COLO668 (cell line): ENCODE data around the gene PDIA2.
A peak's percentile ranks its signal among the peaks of the same experiment; 100 is the strongest.
"Not testable (repeated sequence)": the region's sequence is repeated elsewhere in the genome, so short reads cannot be mapped to it uniquely, and the experiment has no call there.

Experiments used
- DNase-seq: peaks from one replicate; lab custom pipeline; 2025; ENCODE audit not compliant: unreplicated experiment; lab: John Stamatoyannopoulos, UW

Gene PDIA2

DNA sequence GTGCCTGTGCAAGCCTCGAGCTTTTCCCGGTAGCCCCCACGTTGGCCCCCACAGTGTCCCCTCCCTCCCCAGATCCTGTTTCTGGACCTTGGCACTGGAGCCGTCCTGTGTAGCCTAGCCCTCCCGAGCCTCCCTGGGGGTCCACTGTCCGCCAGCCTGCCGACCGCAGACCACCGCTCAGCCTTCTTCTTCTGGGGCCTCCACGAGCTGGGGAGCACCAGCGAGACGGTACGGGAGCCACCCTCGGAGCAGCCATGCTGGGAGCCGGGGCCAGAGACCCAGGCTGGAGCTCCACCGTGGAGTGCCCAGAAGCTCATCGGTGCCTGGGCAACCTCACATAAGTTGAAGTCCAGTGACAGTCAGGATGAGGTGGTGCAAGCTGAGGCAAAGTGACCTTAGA, 19.0 kb upstream of the PDIA2 start:
- DNase-seq: no peak

DNA sequence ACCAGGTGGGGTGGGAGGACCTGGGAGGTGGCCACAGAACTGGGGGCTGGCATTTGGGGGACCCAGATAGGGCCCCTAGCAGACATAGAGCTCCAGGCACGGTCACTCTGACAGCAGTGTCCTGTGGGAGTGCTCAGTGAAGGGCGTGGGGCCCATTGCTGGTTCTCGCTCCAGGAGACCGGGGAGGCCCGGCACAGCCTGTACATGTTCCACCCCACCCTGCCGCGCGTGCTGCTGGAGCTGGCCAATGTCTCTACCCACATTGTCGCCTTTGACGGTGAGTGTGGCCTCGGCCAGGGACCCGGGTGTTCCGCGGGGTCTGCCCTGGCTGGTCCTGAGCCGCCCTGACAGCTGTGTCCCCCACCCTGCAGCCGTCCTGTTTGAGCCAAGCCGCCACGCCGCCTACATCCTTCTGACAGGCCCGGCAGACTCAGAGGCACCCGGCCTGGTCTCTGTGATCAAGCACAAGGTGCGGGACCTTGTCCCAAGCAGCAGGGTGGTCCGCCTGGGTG, 18.5 kb upstream of the PDIA2 start:
- DNase-seq: no peak

DNA sequence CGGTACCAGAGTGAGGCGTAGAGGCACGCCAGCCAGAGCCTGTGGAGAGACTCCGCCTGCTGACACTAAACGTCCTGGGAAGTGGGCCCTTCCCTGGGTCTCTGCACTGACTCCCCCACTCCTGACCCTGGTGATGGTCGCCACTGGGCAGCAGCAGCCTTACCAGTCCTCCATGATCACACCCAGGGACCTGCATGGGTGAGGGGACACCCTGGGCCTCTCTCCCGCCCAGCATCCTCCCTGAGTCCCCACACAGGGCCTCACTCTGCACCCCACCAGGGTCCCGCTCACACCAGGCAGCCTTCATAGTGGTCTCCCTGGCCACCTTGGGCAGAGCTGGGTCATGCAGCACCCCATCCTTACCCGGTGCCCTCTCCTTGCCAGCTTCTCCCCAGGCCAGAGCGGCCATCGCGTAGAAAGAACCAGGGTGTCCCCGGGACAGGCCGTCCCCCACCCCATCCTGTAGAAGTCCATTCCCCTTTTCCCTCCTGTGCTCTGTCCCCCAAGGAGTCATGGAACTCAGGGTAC, 17.9 kb upstream of the PDIA2 start:
- no peak for DNase-seq

DNA sequence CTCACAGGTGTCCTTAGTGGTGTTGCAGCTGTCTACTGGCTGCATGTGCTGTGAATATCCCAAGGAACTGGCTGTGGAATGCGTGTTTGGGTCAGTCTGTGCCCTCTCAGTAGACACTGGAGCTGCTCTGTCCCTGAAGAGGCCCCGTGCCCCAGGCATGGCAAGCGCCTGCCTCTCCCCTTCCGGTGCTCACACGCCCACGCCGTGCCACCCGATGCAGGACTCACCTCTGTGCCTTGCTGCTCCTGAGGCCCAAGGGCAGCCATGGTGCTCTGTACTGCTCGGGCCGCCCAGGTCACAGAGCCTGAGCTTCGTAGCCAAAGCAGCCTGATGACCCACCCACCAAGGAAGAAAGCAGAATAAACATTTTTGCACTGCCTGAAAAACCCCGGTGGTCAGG, 17.3 kb upstream of the PDIA2 start:
- no peak for DNase-seq

DNA sequence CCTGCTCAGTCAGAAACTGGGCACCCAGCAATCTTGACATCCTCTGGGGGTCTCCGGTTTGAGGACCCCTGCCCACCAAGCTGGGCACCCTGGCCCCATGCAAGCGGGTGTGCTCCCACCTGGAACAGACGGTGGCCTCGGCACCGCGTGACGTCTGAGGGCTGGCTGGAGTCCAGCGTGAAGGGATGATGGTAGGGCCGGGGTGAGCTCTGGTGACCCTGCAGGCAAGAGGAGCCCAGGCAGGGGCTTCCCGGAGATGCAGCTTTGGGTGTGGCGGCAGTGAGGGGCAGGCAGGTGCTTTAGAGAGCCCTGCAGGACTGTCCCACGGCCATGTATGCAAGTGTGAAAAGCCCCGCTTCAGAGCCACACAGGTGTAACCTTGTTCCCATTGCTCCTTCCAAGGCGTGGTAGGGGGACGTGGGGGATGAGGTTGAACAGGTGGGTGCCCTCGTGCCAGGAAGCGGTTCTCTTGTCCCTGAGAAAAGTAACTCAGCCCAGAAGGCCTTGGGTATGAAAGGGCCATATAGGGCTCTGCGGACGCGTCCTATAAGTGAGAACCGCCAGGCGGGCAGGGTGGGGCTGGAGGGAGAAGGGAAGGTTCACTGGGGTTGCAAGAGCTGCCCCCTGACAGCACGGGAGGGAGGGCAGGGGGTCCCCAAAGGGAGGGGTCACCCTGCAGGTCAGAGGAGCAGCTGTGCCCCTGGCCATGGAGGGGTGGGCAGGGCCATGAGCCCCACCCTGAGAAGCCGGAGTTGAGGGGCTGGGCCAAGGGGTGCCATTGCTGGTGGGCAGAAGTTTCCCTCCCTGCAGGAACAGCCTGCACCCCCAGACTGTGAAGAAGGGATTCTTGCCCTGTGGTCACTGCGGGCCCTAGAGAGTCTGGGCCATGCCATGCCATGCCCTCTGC, 16.5 kb upstream of the PDIA2 start:
- no peak for DNase-seq

DNA sequence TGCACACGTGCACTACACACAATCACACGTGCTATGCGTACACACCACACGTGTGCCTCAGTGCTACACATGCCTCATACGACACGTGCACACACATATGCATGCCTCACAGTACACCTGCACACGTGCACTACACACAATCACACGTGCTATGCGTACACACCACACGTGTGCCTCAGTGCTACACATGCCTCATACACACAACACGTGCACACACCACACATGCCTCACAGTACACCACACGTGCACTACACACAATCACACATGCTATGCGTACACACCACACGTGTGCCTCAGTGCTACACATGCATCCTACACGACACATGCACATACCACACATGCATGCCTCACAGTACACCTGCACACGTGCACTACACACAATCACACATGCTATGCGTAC, 15.4 kb upstream of the PDIA2 start:
- not testable (repeated sequence) for DNase-seq

DNA sequence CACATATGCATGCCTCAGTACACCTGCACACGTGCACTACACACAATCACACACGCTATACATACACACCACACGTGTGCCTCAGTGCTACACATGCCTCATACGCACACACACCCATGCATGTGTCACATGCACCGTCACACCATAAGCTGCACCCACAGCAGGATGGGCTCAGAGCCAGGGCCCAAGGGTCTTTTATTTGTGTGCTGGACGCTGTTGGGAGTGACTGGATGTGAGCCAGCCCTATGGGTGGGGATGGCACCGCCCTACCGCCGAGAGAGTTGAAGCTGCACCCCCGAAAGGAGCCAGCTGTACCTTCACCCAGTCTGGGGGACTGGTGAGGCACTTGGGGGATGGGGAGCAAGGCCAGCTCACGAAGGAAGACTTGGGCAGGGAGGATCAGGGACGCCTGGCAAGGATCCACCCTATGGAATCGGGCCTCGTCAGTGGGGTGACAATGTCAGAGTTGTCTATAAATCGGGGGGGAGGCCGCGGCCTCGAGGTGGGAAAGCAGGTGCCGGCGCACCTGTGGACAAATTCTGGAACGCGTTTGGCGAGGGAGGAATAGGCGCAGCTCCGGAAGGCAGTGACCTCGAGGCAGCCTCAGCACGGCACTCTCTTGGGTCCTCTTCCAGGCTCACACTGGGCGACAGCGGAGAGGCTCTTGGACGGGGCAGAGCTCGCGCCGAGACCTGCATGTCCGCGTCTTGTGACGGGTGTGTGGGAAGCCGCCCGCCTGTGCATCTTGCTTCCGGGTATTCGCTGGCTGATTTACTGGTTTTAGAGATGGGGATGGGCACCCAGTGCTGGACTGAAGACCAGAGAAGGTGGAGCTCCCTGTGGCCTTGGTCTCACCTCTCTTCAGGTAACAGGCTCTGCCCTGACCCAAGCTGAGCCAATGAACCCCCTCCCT, 14.6 kb upstream of the PDIA2 start:
- DNase-seq: peak; percentile 22

DNA sequence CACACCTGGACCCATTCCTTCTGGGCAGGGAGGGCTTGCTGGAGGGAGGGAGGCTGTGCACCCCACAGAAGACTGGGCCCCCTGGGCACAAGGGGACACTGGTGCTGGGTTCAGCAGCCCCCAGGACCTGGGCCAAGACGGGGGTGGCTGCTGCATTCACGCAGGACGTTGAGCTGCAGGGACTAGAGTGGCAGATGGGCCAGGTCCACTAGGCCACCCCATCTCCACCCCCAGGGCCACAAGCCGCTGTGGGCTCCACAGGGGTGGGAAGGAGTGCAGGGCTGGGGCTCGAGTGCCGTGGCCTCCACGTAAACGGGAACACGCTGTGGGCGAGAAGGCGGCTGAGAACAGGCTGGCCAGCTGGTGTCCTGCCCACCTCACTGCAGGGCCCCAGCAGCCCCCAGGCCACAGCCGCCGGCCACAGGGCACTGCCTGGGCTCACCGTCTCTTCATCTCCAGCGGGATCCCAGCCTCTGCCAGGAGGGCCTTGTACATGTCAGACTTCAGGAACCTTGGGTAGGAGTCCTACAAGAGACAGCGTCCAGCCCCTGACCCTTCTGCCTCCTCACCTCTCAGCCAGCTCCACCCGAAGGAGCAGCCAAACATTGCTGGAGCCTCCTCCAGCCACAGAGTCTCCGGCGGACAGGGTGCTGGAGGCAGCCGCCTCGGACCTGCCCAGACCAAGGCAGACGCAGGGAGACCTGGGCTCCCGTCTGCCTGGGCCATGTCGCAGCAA, 13.7 kb upstream of the PDIA2 start:
- DNase-seq: no peak

DNA sequence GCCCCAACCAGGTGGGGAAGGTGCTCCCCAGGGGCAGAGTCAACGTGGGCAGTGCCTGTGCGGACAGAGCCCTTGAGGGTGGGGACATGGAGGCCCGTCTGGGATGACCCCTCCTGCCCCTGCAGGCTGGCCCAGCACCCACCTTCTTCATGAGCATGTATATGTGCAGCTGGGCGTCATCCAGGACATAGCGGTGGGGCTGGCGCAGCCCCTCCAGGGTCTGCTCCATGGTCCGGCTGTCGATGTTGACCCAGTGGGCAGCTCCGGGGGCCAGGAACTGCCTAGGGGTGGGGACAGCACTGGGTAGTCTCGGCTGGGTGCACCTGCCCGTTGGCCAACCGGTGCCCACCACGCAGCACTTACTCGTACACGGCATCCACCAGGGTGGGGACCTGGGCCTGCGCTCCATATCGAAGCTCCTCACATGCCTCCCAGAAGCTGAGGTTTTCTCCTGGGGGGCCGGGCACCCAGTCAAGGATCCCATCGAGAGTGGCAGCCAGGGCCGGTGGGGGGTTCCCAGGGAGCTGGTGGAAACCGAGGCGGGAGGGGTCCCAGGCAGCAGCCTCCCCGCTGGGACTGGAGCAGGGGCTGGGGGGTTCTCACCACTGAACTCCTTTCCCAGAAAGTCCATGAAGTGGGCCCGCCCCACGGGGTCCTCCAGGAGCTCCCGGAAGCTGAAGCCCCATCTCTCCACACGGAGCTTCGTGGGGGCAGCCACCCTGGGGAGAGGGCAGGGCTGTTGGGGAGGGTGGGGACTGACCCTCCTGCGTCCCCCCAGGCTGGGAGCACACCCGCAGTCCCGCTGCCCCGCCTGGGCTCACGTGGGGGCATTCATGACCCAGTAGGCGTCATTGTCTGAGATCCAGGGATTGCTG, 12.3 kb upstream of the PDIA2 start:
- no peak for DNase-seq

DNA sequence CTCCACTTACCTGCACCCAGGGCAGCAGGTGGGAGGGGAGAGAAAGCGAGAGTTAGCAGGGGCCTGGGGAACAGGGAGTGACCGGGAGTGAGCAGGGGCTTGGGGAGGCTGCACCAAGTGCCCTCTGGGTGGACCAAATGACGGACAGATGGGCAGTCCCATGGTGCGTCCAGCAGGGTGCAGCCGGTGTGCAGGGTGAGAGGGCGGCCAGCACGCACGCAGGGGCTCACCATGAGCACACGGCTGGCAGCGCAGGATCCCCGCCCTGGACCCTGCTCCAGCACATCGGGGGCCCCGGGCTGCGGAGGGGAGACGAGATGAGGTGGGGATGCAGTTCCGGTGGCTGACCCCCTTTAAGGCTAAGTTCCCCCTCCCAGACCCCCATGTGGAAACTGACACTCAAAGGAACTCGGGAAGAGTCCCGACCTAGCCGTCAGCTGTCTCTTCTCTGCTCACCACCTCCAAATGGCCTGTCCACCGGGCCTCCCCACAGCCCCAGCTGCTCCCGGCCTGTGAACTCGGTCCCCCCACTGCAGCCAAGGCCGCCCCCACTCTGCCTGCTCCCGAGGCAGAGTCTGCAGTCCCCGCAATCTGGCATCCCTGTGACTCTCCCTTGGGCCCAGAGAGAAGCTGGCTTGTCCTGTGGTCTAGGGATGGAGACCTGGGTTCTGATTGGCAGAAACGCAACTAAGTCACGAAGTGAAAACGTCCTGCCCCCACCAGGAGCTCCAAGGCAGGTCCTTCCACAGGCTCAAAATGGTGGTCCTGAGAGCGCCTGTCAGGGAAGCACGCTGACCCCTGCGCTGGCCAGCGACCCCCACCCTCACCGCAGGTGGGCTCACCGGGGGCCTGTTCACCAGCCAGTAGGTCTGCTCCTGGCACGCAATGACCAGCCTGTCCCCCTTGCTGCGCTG, 10.1 kb upstream of the PDIA2 start:
- DNase-seq: peak; percentile 20

DNA sequence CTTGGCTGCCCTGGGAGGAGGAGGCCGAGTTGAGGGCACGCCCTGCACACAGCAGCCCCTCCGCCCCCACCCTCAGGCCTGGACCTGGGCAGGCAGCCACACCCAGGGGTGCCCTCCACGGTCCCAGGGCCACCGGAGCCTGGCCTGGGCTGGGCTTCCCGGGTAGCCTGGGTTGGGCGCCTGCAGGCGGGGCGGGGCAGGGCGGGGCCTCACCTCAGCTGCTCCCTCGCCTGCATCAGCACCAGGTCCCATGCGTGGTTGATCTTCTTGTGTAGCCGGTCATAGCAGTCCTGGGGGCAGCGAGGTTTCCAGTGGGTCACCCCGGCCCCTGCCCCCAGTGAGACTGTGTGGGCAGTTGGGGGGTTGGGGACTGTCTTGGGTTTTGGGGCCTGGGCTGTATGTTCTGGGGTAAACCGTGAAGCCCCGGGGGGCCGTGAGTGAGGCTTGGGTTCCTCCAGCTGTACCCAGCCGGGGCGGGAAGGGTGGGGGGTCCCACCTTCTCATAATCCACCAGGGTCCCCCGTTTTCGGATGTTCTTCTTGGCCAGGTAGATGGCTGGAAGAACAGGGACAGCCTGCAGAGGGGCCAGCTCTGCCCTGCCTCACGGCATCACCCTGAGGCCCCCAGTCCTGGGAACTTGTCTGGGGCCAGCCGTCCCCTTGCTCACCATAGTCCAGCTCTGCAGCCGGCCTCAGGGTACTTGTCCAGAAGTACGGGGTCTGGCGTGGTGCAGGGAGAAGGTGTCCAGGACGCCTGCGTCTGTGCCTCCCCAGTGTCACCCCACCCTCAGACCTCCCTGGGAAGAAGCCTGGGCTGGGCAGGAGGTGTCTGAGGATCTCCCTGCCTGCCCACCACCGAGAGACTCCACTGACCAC, 9.2 kb upstream of the PDIA2 start:
- peak; percentile 21 for DNase-seq

DNA sequence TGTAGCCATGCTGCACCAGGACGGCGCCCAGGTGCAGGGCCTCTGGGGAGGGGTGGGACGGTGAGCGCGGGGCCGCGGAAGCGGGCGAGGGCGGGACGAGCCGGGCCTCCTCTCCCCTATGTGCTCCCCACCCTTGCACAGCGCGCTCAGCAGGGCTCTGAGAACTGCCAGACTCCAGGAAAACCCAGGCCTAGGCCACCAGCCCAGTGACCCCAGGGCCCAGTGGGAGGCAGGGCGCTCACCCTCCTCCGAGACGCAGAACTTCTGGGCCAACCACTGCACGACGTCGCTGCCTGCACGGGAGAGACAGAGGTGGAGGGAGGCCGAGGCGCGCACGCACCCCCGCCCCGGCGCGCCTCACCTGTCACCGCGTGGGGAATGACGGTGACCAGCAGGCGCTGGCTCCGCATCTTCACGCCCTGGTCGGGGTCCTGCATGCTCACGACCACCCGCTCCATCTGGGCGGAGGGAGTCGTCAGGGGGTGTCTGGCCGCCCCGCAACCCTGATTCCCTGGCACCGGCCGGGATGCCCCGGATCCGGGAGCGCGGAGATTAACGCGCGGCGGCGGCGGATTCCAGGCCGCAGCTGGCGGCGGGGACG, 7.8 kb upstream of the PDIA2 start:
- peak; percentile 30 for DNase-seq

DNA sequence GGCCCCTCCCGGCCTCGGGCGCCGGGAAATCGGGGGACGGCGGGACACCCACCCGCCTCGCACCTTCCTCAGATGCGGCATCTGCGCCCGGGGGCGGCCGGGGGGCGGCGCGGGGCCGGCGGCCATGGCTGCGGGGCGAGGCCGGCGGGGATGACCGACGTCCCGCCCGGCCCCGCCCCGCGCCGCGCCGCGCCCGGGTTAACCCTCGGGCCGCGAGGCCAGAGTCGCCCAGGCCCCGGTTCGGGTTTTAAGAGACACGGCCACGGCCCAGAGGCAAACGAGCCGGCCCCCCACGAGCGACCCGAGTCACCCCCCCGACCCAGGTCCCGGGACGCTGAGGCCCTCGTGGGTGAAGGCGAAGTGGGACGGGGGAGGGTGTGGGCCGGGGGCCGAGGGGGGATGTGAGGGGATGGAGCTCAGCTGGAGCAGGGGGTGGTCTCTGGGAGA, 7.2 kb upstream of the PDIA2 start, which contains the start of gene RGS11:
Gene RGS11 (minus strand): TSS at position 159 of the 447 bp plus-strand sequence. CDS start 33 bp downstream, at position 126.
- DNase-seq: no peak

DNA sequence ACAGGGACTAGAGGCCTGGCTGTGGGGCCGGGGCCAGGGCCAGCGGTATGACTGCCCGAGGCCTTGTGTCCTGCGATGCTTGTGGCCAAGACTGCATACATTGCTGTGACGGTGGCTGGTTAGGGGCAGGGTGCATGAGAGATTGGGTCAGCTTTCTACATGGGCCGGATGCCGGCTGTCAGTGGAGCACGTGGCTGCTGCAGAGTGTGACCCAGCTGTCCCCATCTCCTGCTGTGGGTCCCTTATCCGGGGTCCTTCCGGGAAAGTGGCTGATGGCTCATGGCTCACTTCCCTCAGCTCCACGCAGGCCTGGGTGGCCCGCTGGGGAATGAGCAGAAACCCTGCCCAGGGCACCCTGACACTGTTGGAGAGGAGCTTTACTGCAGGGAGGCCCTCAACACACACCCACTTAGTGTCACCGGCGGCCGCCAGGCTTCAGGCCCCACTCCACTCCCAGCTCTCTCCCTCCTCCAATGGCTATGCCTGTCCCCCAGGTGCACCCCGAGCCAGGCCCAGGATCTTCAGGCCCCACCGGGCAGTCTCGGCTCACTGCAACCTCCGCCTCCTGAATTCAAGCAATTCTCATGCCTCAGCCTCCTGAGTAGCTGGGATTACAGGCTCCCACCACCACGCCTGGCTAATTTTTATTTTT, 6.4 kb upstream of the PDIA2 start:
- DNase-seq: no peak

DNA sequence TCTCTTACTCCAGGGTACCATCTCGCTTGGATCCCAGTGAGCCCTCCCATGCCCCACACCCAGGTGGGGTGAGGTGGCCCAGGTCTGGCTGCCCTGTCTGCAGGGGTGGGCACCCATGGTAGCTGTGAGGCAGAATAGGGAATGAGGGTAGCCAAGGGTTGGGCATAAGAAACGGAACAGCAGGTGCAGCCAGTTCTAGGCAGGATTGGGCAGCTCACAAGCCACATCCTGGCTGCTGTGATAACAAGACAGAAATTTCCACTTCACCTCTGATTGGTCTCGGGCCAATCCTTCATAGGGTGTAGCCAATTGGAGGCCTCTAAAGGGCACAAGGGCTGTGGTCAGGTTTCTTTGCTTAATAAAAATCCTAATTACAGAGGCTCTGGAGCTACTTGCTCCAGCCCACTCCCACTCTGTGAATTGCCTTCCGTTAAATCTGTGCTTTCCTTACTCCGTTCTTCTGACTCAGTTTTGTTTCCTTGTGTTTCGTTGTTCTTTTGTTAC, 4.0 kb upstream of the PDIA2 start:
- peak; percentile 42 for DNase-seq

DNA sequence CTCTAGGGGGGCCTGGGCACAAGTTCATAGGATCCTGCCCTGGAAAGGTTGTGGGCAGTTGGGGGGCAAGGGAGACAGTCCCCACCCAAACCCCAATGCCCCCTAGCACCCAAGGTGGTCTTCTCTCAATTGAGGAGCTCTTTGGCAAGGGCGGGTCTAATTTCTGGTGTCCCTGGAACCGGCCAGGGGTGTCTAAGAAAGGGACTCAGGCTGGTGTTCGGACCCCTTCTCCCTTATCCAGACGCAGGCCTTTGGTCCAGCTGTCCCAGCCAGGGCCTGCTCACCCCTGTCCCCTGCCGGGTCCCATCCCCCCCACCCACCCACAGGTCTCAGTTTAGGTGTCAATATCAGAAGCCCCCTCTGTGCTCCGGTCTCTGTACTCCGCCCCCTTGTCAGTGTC, 3.4 kb upstream of the PDIA2 start:
- no peak for DNase-seq
